H1 (cell line): ENCODE results near the gene HTATIP2. TPM values are rescaled to one million over a fixed set of nuclear protein-coding genes. Genes with fewer than 3 reads are reported as not detected.

Experiments used
- CTCF ChIA-PET: fragments of 300-600 bp; sonication (Branson Sonifier 250); formaldehyde crosslinking; loops from one replicate; lab custom pipeline; 2021; ENCODE audit not compliant: partially characterized antibody; lab: Charles Lee
- POLR2A ChIA-PET: fragments of 300-600 bp; sonication (Branson Sonifier 250); formaldehyde crosslinking; loops from one replicate; lab custom pipeline; 2021; ENCODE audit warnings: inconsistent platforms; ENCODE audit not compliant: partially characterized antibody; lab: Charles Lee
- DNase-seq, 2 experiments: peaks; one replicate each; pipeline versions ENCODE4 v3.0.0 to v3.0.0-alpha.2; 2010 to 2022; ENCODE audit warnings: low spot score in 2 of 2, low read depth in 1 of 2, mixed read lengths in 1 of 2
- FAIRE-seq: peaks from 2 replicates; lab custom pipeline; 2011; peaks lifted over from hg19 to GRCh38; lab: Jason Lieb, UNC
- H2AFZ ChIP-seq: 2 replicates; pipeline ENCODE4 v1.8.1; 2012; ENCODE audit warnings: low read length, inconsistent platforms
- H2AK5ac ChIP-seq: 2 replicates; pipeline ENCODE4 v1.6.1; 2013; ENCODE audit warnings: low read depth, low read length
- H2BK120ac ChIP-seq: replicated peaks from 2 replicates; pipeline ENCODE3; 2013; ENCODE audit warnings: low read depth, low read length, inconsistent platforms
- H2BK12ac ChIP-seq: 2 replicates; pipeline ENCODE4 v1.6.1; 2013; ENCODE audit warnings: low read depth, low read length
- H2BK15ac ChIP-seq: 2 replicates; pipeline ENCODE4 v1.6.1; 2013; ENCODE audit warnings: low read length
- H2BK20ac ChIP-seq: 2 replicates; pipeline ENCODE4 v1.6.1; 2013; ENCODE audit warnings: low read length
- H2BK5ac ChIP-seq: 2 replicates; pipeline ENCODE4 v1.6.1; 2013; ENCODE audit warnings: low read depth, low read length
- H3K14ac ChIP-seq: 2 replicates; pipeline ENCODE4 v1.6.1; 2013; ENCODE audit warnings: inconsistent platforms; ENCODE audit not compliant: insufficient read length
- H3K18ac ChIP-seq: 2 replicates; pipeline ENCODE4 v1.6.1; 2013; ENCODE audit warnings: low read length; ENCODE audit errors: extremely low read depth
- H3K23ac ChIP-seq: 2 replicates; pipeline ENCODE4 v1.6.1; 2013; ENCODE audit warnings: inconsistent platforms; ENCODE audit not compliant: insufficient read length
- H3K23me2 ChIP-seq: 2 replicates; pipeline ENCODE4 v1.6.1; 2013; ENCODE audit warnings: low read depth, low read length
- H3K27ac ChIP-seq: 2 replicates; pipeline ENCODE4 v1.6.1; 2011; ENCODE audit warnings: low read depth, low read length, inconsistent platforms
- H3K27me3 ChIP-seq, 4 experiments: replicated peaks in 1 of 4; 1 replicate in 1 of 4; 2 replicates in 3 of 4; pipeline versions ENCODE4 v1.6.1 to v1.8.1; 2011 to 2013; ENCODE audit warnings: low read length in 3 of 4, mild to moderate bottlenecking in 3 of 4, inconsistent platforms in 2 of 4, mixed read lengths in 2 of 4, moderate library complexity in 1 of 4; ENCODE audit not compliant: control insufficient read depth in 3 of 4, insufficient read depth in 3 of 4; ENCODE audit errors: extremely low read depth in 1 of 4
- H3K36me3 ChIP-seq, 4 experiments: 2 replicates each; pipeline versions ENCODE4 v1.6.1 to v1.8.1; 2011 to 2013; ENCODE audit warnings: mild to moderate bottlenecking in 4 of 4, low read length in 3 of 4, moderate library complexity in 2 of 4, control low read depth in 1 of 4, inconsistent platforms in 1 of 4; ENCODE audit not compliant: insufficient read depth in 4 of 4, control insufficient read depth in 2 of 4
- H3K4ac ChIP-seq: replicated peaks from 2 replicates; pipeline ENCODE3; 2013; ENCODE audit warnings: low read length, low read depth, mixed read lengths, inconsistent platforms; ENCODE audit not compliant: insufficient read length
- H3K4me1 ChIP-seq, 4 experiments: replicated peaks in 1 of 4; 1 replicate in 1 of 4; 2 replicates in 3 of 4; pipeline versions ENCODE4 v1.6.1 to v1.8.1; 2011 to 2013; ENCODE audit warnings: low read length in 3 of 4, inconsistent platforms in 2 of 4, mixed read lengths in 1 of 4; ENCODE audit not compliant: insufficient read depth in 4 of 4, control insufficient read depth in 3 of 4
- H3K4me2 ChIP-seq, 2 experiments: 2 replicates each; pipeline versions ENCODE4 v1.6.1 to v1.8.1; 2011 to 2013; ENCODE audit warnings: low read depth in 2 of 2, low read length in 2 of 2, control low read depth in 1 of 2, inconsistent platforms in 1 of 2, mild to moderate bottlenecking in 1 of 2; ENCODE audit not compliant: insufficient read depth in 1 of 2
- H3K4me3 ChIP-seq, 4 experiments: fragments of 200-600, 300-600 bp in 1 of 4; sonication (generic), shearing (Covaris generic), sonication (Bioruptor Twin) in 1 of 4; 2 replicates each; pipeline versions ENCODE4 v1.5.1 to v1.8.1; 2011 to 2016; ENCODE audit warnings: low read length in 4 of 4, low read depth in 3 of 4, control low read depth in 2 of 4, inconsistent platforms in 2 of 4, mild to moderate bottlenecking in 2 of 4, mixed read lengths in 1 of 4, moderate library complexity in 1 of 4; ENCODE audit not compliant: insufficient read depth in 2 of 4; ENCODE audit errors: extremely low read depth in 1 of 4
- H3K56ac ChIP-seq: replicated peaks from 2 replicates; pipeline ENCODE3; 2013; ENCODE audit warnings: low read depth, mild to moderate bottlenecking, mixed read lengths, low read length, inconsistent platforms; ENCODE audit not compliant: insufficient read length
- H3K79me1 ChIP-seq: 2 replicates; pipeline ENCODE4 v1.6.1; 2013; ENCODE audit warnings: low read depth, low read length, control low read depth
- H3K79me2 ChIP-seq, 2 experiments: 2 replicates each; pipeline versions ENCODE4 v1.6.1 to v1.8.1; 2012 to 2013; ENCODE audit warnings: low read length in 2 of 2, mild to moderate bottlenecking in 2 of 2, inconsistent platforms in 1 of 2; ENCODE audit not compliant: insufficient read depth in 2 of 2, control insufficient read depth in 1 of 2
- H3K9ac ChIP-seq, 4 experiments: replicated peaks in 1 of 4; 1 replicate in 1 of 4; 2 replicates in 3 of 4; pipeline versions ENCODE4 v1.6.1 to v1.8.1; 2011 to 2013; ENCODE audit warnings: low read depth in 3 of 4, low read length in 3 of 4, control low read depth in 2 of 4, mild to moderate bottlenecking in 2 of 4, moderate library complexity in 2 of 4, inconsistent platforms in 1 of 4; ENCODE audit errors: extremely low read depth in 1 of 4
- H3K9me3 ChIP-seq, 2 experiments: 2 replicates each; pipeline versions ENCODE4 v1.6.1 to v1.8.1; 2012 to 2013; ENCODE audit warnings: mild to moderate bottlenecking in 2 of 2, moderate library complexity in 2 of 2, control low read depth in 1 of 2, inconsistent platforms in 1 of 2, low read depth in 1 of 2, low read length in 1 of 2, mixed read lengths in 1 of 2; ENCODE audit not compliant: insufficient read depth in 2 of 2
- H4K20me1 ChIP-seq, 2 experiments: replicated peaks in 1 of 2; 2 replicates each; pipeline versions ENCODE3 to v1.8.1; 2011 to 2013; ENCODE audit warnings: inconsistent platforms in 2 of 2, low read length in 2 of 2, mild to moderate bottlenecking in 1 of 2; ENCODE audit not compliant: insufficient read depth in 2 of 2, control insufficient read depth in 1 of 2
- H4K5ac ChIP-seq: 2 replicates; pipeline ENCODE4 v1.6.1; 2013; ENCODE audit warnings: low read length, low read depth, mixed read lengths, inconsistent platforms; ENCODE audit not compliant: insufficient read length
- H4K8ac ChIP-seq: 2 replicates; pipeline ENCODE4 v1.8.0; 2013; ENCODE audit warnings: mild to moderate bottlenecking, moderate library complexity, low read length, inconsistent platforms; ENCODE audit not compliant: insufficient read depth; ENCODE audit errors: extremely low read depth
- H4K91ac ChIP-seq: replicated peaks from 2 replicates; pipeline ENCODE3; 2013; ENCODE audit warnings: low read length, mixed read lengths, inconsistent platforms; ENCODE audit not compliant: insufficient read length
- ASH2L ChIP-seq: fragments of 200-600, 300-600 bp; sonication (generic); IDR thresholded peaks from one replicate; pipeline ENCODE4 v1.7.1; 2017; ENCODE audit warnings: low read length
- CREB1 ChIP-seq: IDR thresholded peaks from 2 replicates; pipeline ENCODE4 v1.6.1; 2012; ENCODE audit warnings: inconsistent platforms
- EZH2 ChIP-seq: fragments of 200-600 bp; sonication (generic); IDR thresholded peaks from 2 replicates; pipeline ENCODE4 v1.7.1; 2012; ENCODE audit warnings: low read depth, mild to moderate bottlenecking, moderate library complexity, low read length, inconsistent platforms; ENCODE audit not compliant: severe bottlenecking
- HDAC2 ChIP-seq, 2 experiments: fragments of 300-600 bp in 1 of 2; sonication (generic) in 1 of 2; IDR thresholded peaks; 2 replicates each; pipeline ENCODE4 v1.6.1; 2011 to 2012; ENCODE audit warnings: low read depth in 2 of 2, low read length in 2 of 2, mild to moderate bottlenecking in 2 of 2, moderate library complexity in 2 of 2, borderline replicate concordance in 1 of 2, inconsistent platforms in 1 of 2
- NANOG ChIP-seq: IDR thresholded peaks from 2 replicates; pipeline ENCODE4 v1.6.1; 2011; ENCODE audit warnings: low read length, low read depth, mild to moderate bottlenecking, inconsistent platforms; ENCODE audit not compliant: insufficient read depth, poor library complexity, severe bottlenecking
- RAD21 ChIP-seq, 2 experiments: IDR thresholded peaks in 1 of 2; conservative IDR thresholded peaks in 1 of 2; 2 replicates each; pipeline ENCODE4 v1.6.1; 2011; ENCODE audit warnings: low read depth in 2 of 2, low read length in 2 of 2, improper control_type of control experiment in 1 of 2, inconsistent platforms in 1 of 2, mild to moderate bottlenecking in 1 of 2, moderate library complexity in 1 of 2
- RBBP5 ChIP-seq: IDR thresholded peaks from 2 replicates; pipeline ENCODE4 v1.7.1; 2012; ENCODE audit warnings: low read depth, mild to moderate bottlenecking, inconsistent platforms, low read length, moderate library complexity, borderline replicate concordance
- SIN3A ChIP-seq, 2 experiments: IDR thresholded peaks in 1 of 2; conservative IDR thresholded peaks in 1 of 2; 2 replicates each; pipeline ENCODE4 v1.6.1; 2011 to 2012; ENCODE audit warnings: low read length in 2 of 2, improper control_type of control experiment in 1 of 2, low read depth in 1 of 2, mild to moderate bottlenecking in 1 of 2
- TEAD4 ChIP-seq: IDR thresholded peaks from 2 replicates; pipeline ENCODE4 v1.6.1; 2012; ENCODE audit warnings: low read depth, low read length, inconsistent platforms, mixed read lengths
- WGBS, 2 experiments: shearing (Covaris generic) in 1 of 2; methylation state at CpG; one replicate each; pipeline versions ENCODE4 v1.1.6 to v1.1.7; 2013 to 2015; ENCODE audit warnings: low lambda C conversion rate in 2 of 2, mixed read lengths in 2 of 2, inconsistent platforms in 1 of 2, low coverage in 1 of 2, missing lambda C conversion rate in 1 of 2; ENCODE audit not compliant: insufficient replicate concordance in 2 of 2, insufficient coverage in 1 of 2, insufficient read length in 1 of 2; ENCODE audit errors: extremely low coverage in 1 of 2, missing lambda C conversion rate in 1 of 2; 5-methylcytosine and 5-hydroxymethylcytosine counted together
- polyA plus RNA-seq, 7 experiments: library from polyadenylated mRNA; depleted of rRNA in 3 of 7; stranded (reverse) in 5 of 7; unstranded in 2 of 7; fragments of >200 nt in 5 of 7; fragments of 200-250 nt in 2 of 7; gene quantifications; 1 replicate in 5 of 7; 2 replicates in 1 of 7; 4 replicates in 1 of 7; pipeline versions ENCODE4 v1.2.1 to v1.2.3, GENCODE V29; 2011 to 2013; ENCODE audit warnings: missing spikeins in 2 of 7, mixed read lengths in 2 of 7
- total RNA-seq: library from RNA; stranded (reverse); fragmentation: NEBNext Ultra II Directional; extraction: Animal tissue kit (Norgen Biotek cat#: 25700); gene quantifications from 2 replicates; pipeline ENCODE4 v1.2.1, GENCODE V29; 2021

Gene HTATIP2
- total and polyA plus RNA-seq, 2 of the 8 experiments (the other 6 are each of a cell fraction or from before 2014, with no cell fraction given), result 22.6 to 33.1 TPM

DNA sequence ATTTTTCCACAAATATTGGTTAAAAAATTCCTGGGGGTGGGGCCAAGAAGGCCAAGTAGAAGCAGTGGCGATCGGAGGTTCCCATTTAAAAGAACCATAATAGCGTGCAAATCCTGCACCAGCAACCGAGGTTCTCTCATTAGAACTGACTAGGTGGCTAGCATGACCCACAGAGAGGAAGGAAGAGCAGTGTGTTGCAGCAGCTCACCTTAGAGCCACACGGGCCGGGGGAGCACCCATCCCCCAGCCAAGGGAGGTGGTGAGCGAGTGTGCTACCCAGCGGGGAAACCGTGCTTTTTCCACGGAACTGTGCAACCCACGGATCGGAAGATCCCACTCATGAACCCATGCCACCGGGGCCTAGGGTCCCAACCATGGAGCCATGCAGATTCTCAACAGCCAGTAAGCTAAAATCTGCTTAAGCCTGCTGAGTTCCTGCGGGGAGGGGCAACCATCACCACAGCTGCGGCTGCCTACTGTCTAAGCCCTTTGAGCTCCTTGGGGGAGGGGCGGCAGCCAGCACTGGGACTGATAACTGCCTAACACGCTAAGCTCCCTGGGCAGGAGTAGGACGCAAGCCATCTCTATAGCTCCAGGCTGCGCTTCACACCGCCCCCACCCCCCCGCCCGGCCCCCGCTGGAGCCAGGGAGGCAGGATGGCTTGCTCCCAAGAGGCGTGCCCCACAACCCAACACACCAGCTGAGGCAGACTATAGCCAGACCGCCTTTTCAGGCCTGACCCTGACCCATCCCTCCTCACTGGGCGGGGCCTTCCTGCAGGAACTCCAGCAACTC, 21.0 kb upstream of the HTATIP2 start:
- ChIA-PET CTCF (interaction anchor here (0.6 to 5.9 kb wide), 8 partner anchors 11 to 436 kb away, joined by 3 to 56 read pairs (median 4); no protein-coding TSS in a partner anchor), POLR2A (interaction anchor here (0.6 to 1.0 kb wide), 2 partner anchors 11 to 234 kb away, joined by 3 read pairs; no protein-coding TSS in a partner anchor)
- H3K9ac ChIP-seq, result no peak overlapping the region
- TF ChIP-seq HDAC2 (IDR thresholded peaks at IDR 0.05; ENCODE audit: borderline replicate concordance in 1 of 2, low read depth in 2 of 2, low read length in 2 of 2) (peak; percentile 42 to 54; a peak in 1 of 4 replicates), TEAD4 (0 out of 2 replicates have a peak, but pooled peaks have one; percentile 25), ASH2L (peak; percentile 87), RAD21 (IDR thresholded peaks at IDR 0.05 in 1 of 2, conservative IDR thresholded peaks at IDR 0.05 in 1 of 2; ENCODE audit: low read depth in 2 of 2, low read length in 2 of 2) (peak in 1 of 2 experiments; percentile 8; a peak in 1 of 4 replicates), RBBP5 (peak; percentile 93), CREB1 (peak; percentile 18; the same call in 1 of the 2 replicates), SIN3A (conservative IDR thresholded peaks at IDR 0.05 in 1 of 2, IDR thresholded peaks at IDR 0.05 in 1 of 2; ENCODE audit: low read depth in 1 of 2, low read length in 2 of 2) (0 out of 4 replicates have a peak, but pooled peaks of 1 of the 2 experiments have one; percentile 22), NANOG (no peak), EZH2 (no peak)

More for the DNA sequence above, 21.0 kb upstream of the HTATIP2 start:
- no peak overlapping the region for H3K14ac ChIP-seq
- H2BK120ac ChIP-seq, result no peak overlapping the region
- H3K36me3 ChIP-seq, result no peaks in the 10 kb centered on the region
- peak overlapping the region; percentile 70 to 73 for H3K4me2 ChIP-seq
- no peaks in the 10 kb centered on the region for H3K79me1 ChIP-seq
- H4K20me1 ChIP-seq, result no peaks in the 10 kb centered on the region
- no peaks in the 10 kb centered on the region; the same call in 1 of the 2 replicates for H3K23me2 ChIP-seq
- peak overlapping the region; percentile 64; the same call in 1 of the 2 replicates for H2BK12ac ChIP-seq
- H3K56ac ChIP-seq, result no peak overlapping the region
- H2AK5ac ChIP-seq, result no peak overlapping the region
- peak overlapping the region; percentile 66; the same call in 1 of the 2 replicates for H2BK20ac ChIP-seq
- WGBS, 2 experiments, result 31% methylated on average over 21 of the region's 26 CpGs; no CpG with 5 or more reads in 1 of the 2 experiments
- peak overlapping the region; percentile 36; the same call in 1 of the 2 replicates for H2BK5ac ChIP-seq
- H3K27me3 ChIP-seq, result peaks cover 0 to 1% (median 0%) of the 10 kb centered on the region in 4 experiments; a peak in 2 of 7 replicates
- H3K4ac ChIP-seq, result no peak overlapping the region
- no peak overlapping the region for H4K91ac ChIP-seq
- DNase-seq, result peak; percentile 72
- peak overlapping the region; percentile 9 to 51 (median 16); a peak in 4 of 8 replicates for H3K4me3 ChIP-seq
- no peak for FAIRE-seq
- H3K79me2 ChIP-seq, result no peaks in the 10 kb centered on the region
- peak overlapping the region; percentile 35 for H4K5ac ChIP-seq
- no peak overlapping the region for H2BK15ac ChIP-seq
- no peaks in the 10 kb centered on the region for H3K9me3 ChIP-seq
- no peak overlapping the region for H3K27ac ChIP-seq
- H3K4me1 ChIP-seq, result peaks cover 5 to 8% (median 5%) of the 10 kb centered on the region in 4 experiments
- no peak overlapping the region for H3K23ac ChIP-seq
- peak overlapping the region; percentile 26; the same call in 1 of the 2 replicates for H3K18ac ChIP-seq
- no peak overlapping the region for H4K8ac ChIP-seq
- H2AFZ ChIP-seq, result peak overlapping the region; percentile 98
